GM18951 (cell line): ENCODE results near the gene CDK12.
"Not testable (repeated sequence)": the region's sequence is repeated elsewhere in the genome, so short reads cannot be mapped to it uniquely, and the experiment has no call there.

ENCODE experiments used
- POLR2A ChIP-seq: IDR thresholded peaks from 4 replicates; pipeline ENCODE4 v1.6.1; 2011; ENCODE audit warnings: mild to moderate bottlenecking; ENCODE audit not compliant: insufficient read length, insufficient read depth; ENCODE audit errors: extremely low read depth
- in situ Hi-C: fragments of 300-500 bp; cut with MboI; formaldehyde crosslinking; loops from one replicate; pipeline ENCODE4 v1.12.0; 2022; ENCODE audit warnings: low sequenced_read_pairs, mixed read lengths, inconsistent platforms; ENCODE audit not compliant: unreplicated experiment

CDK12 gene

DNA sequence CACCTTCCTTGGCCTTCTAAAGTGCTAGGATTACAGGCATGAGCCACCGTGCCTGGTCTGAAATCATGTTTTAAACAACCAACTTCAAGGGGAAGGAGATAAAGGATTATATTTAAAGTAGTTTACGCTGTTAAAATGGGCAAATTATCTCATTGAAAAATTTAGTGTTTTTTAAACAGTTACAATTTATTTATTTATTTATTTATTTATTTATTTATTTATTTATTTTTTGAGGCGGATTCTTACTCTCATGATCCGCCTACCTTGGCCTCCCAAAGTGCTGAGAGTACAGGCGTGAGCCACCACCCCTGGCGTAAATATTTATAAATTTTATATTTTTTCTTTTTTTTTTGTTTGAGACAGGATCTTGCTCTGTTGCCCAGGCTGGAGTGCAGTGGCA lies 22.2 kb downstream of the CDK12 start:
- in situ Hi-C loops: no loop called here

GRCh38 chr17:39484178-39484577 lies 22.9 kb downstream of the CDK12 start:
- in situ Hi-C loops: no loop called here

More for the DNA sequence above, 22.2 kb downstream of the CDK12 start:
- TF ChIP-seq POLR2A: no peak

GRCh38 chr17:39485555-39485954 lies 24.3 kb downstream of the CDK12 start:
- no peak for TF ChIP-seq POLR2A
- in situ Hi-C loops: no loop called here

More at GRCh38 chr17:39484178-39484577, 22.9 kb downstream of the CDK12 start:
- TF ChIP-seq POLR2A: no peak

DNA sequence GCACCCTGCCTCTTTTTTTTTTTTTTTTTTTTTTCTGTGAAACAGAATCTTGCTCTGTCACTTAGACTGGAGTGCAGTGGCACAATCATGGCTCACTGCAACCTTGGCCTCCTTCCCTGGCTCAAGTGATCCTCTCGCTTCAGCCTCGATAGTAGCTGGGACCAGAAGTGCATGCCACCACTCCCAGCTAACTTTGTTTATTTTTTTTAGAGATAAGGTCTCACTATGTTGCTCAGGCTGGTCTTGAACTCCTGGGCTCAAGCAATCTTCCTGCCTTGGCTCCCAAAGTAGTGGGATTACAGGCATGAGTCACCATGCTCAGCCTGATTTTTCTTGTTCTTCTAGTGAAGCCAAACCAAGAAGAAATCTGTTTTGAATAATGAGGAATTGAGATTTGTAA lies 25.0 kb downstream of the CDK12 start:
- no peak for TF ChIP-seq POLR2A
- in situ Hi-C loops: no loop called here

DNA sequence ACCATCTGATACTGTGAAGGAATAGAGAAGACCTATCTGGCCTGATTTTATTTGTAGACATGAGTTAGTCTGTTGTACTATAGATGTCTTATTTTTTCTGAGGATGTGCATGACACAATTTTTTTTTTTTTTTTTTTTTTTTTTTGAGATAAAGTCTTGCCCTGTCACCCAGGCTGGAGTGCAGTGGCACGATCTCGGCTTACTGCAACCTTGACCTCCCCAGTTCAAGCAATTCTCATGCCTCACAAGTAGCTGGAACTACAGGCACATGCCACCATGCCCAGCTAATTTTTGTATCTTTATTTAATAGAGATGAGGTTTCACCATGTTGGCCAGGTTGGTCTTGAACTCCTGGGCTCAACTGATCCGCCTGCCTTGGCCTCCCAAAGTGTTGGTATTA lies 26.2 kb downstream of the CDK12 start:
- in situ Hi-C loops: not testable (repeated sequence)

DNA sequence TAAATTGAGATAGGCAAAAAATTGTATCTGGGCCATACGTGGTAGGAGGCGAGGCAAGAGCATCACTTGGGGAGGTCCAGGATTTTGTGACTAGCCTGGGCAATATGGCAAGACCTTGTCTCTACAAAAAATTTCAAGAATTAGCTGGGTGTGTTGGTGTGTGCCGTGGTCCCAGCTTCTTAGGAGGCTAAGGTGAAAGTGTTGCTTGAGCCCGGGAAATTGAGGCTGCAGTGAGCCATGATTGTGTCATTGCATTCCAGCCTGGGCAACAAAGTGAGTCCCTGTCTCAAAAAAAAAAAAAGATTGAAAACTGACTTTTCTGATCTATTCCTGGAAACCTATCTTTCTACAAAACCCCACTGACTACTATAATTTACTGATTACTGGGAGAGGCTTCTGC lies 26.7 kb downstream of the CDK12 start:
- TF ChIP-seq POLR2A: no peak
- in situ Hi-C loops: no loop called here

- in situ Hi-C loops: not testable (repeated sequence)
Observed at GRCh38 chr17:39496921-39497320, 35.6 kb downstream of the CDK12 start.

GRCh38 chr17:39507511-39507910 lies 46.2 kb downstream of the CDK12 start:
- no peak for TF ChIP-seq POLR2A
- in situ Hi-C loops: no loop called here

DNA sequence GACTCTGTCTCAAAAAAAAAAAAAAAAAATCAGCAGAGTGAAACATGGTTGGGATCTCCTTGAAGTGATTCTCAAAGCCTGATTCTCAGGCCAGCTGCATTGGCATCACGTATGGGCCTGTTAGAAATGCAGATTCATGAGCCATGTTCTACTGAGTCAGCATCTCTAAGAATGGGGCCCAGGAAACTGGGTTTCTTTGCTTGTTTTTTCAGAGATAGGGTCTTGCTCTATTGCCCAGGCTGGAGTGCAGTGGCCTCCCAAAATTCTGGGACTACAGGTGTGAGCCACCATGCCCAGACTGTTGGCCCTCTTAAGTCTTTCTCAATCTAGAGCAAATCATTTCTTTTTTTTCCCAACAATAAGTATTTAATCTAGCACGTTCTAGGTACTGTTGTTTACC lies 47.7 kb downstream of the CDK12 start:
- no peak for TF ChIP-seq POLR2A

DNA sequence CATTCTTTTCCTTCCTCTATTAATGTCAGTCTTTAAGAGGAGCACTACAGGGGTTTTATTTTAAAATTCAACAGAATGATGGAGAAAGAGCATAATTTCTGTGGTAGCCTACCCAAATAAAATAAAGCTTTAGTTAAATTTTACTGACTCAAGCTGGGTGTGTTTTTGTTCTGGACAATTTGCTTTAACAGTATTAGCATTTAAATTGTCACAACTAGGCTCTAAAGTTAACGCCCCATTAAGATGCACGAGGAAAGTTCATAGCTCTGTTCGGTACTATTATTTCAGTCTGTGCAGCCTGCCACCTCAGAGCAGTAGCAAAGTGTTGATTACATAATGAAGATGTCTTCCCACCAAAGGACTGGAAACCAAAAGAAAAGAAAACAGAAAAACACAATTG lies 52.0 kb downstream of the CDK12 start:
- in situ Hi-C loops: no loop called here

More for the DNA sequence above, 47.7 kb downstream of the CDK12 start:
- in situ Hi-C loops: no loop called here

GRCh38 chr17:39513915-39514314 lies 52.6 kb downstream of the CDK12 start:
- in situ Hi-C loops: no loop called here
- TF ChIP-seq POLR2A: no peak

More for the DNA sequence above, 52.0 kb downstream of the CDK12 start:
- no peak for TF ChIP-seq POLR2A

- in situ Hi-C loops: no loop called here
- no peak for TF ChIP-seq POLR2A
Observed at GRCh38 chr17:39517224-39517623, 55.9 kb downstream of the CDK12 start.

DNA sequence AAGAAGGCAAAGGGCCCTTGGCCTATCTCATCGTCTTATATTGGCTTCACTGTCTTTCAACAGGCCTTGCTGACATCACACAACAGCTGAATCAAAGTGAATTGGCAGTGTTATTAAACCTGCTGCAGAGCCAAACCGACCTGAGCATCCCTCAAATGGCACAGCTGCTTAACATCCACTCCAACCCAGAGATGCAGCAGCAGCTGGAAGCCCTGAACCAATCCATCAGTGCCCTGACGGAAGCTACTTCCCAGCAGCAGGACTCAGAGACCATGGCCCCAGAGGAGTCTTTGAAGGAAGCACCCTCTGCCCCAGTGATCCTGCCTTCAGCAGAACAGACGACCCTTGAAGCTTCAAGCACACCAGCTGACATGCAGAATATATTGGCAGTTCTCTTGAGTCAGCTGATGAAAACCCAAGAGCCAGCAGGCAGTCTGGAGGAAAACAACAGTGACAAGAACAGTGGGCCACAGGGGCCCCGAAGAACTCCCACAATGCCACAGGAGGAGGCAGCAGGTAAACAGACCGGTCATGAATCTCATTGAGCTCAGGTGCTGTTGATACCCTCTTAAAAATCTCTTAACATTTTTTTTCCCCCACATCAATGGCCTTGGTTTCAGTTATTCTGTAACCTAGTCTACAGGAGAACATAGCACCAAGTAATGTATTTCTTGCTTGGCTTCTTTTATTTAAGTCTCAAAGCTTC lies 64.7 kb downstream of the CDK12 start:
- no peak for TF ChIP-seq POLR2A
- in situ Hi-C loops: no loop called here

DNA sequence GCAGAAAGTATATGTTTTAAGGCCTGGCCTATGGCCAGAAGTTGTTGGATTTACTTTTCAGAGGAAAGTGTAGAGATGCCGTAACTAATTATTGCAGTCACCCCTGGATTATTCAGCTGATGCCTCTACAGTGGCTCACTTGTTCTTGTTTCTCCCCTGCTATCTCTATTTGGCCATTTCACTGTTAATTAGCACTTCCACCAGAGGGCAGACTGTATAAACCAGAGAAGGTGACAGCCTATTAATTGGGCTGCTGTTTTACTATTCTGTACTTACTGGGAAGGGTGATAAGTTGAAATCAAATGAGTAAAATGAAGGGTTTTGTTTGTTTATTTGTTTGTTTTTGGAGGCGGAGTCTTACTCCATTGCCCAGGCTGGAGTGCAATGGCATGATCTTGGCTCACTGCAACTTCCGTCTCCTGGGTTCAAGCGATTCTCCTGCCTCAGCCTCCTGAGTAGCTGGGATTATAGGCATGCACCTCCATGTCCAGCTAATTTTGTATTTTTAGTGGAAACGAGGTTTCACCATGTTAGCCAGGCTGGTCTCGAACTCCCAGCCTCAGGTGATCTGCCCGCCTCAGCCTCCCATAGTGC lies 66.0 kb downstream of the CDK12 start:
- no peak for TF ChIP-seq POLR2A
- in situ Hi-C loops: no loop called here
